Measurements from ENCODE around the gene CDKL5. TPM values are rescaled to one million over a fixed set of nuclear protein-coding genes. Genes with fewer than 3 reads are reported as not detected.

CDKL5 gene
- total RNA-seq, 2 experiments from 2014 or later = 2.2 to 2.4 TPM

- ChIA-PET POLR2A (no interaction called here), CTCF (no interaction called here)
- intact Hi-C loops (cut with DNase I, micrococcal nuclease) = no loop called here
- Histone ChIP-seq H3K9me3 (ENCODE audit: control insufficient read depth in 1 of 2, insufficient read depth in 1 of 2, low read length in 2 of 2) (no peaks in the 10 kb centered on the region), H3K4me3 (ENCODE audit: low read length) (no peak overlapping the region), H3K27ac (ENCODE audit: low read depth in 1 of 2, low read length in 2 of 2) (no peak overlapping the region), H3K36me3 (ENCODE audit: insufficient read depth, low read length) (no peaks in the 10 kb centered on the region), H3K4me1 (ENCODE audit: insufficient read depth, low read length) (no peaks in the 10 kb centered on the region), H3K27me3 (ENCODE audit: control insufficient read depth in 1 of 2, insufficient read depth in 2 of 2, low read length in 2 of 2) (no peaks in the 10 kb centered on the region)
- ATAC-seq (ENCODE audit: poor library complexity) (no peak), DNase-seq (no peak)
- H3K27ac Mint-ChIP-seq = no peak overlapping the region
- no peaks in the 10 kb centered on the region for H3K27me3 Mint-ChIP-seq
- H3K4me3 Mint-ChIP-seq = no peak overlapping the region
- H3K4me1 Mint-ChIP-seq (ENCODE audit: low read depth) = no peaks in the 10 kb centered on the region
- H3K36me3 Mint-ChIP-seq (ENCODE audit: low read depth) = peaks cover 20% of the 10 kb centered on the region
- no peaks in the 10 kb centered on the region for H3K9me3 Mint-ChIP-seq
- TF ChIP-seq CTCF (IDR thresholded peaks at IDR 0.05) = no peak
These were observed 192.0 kb downstream of the CDKL5 start for GRCh38 chrX:18617407-18617750.

- Mint-ChIP-seq H3K27me3 (no peaks in the 10 kb centered on the region), H3K4me1 (ENCODE audit: low read depth) (no peaks in the 10 kb centered on the region), H3K27ac (no peak overlapping the region), H3K36me3 (ENCODE audit: low read depth) (peaks cover 25% of the 10 kb centered on the region), H3K9me3 (no peaks in the 10 kb centered on the region), H3K4me3 (no peak overlapping the region)
- Histone ChIP-seq H3K36me3 (ENCODE audit: insufficient read depth, low read length) (no peaks in the 10 kb centered on the region), H3K27me3 (ENCODE audit: control insufficient read depth in 1 of 2, insufficient read depth in 2 of 2, low read length in 2 of 2) (no peaks in the 10 kb centered on the region), H3K9me3 (ENCODE audit: control insufficient read depth in 1 of 2, insufficient read depth in 1 of 2, low read length in 2 of 2) (no peaks in the 10 kb centered on the region), H3K27ac (ENCODE audit: low read depth in 1 of 2, low read length in 2 of 2) (no peak overlapping the region), H3K4me3 (ENCODE audit: low read length) (no peak overlapping the region), H3K4me1 (ENCODE audit: insufficient read depth, low read length) (no peaks in the 10 kb centered on the region)
- DNase-seq (no peak), ATAC-seq (ENCODE audit: poor library complexity) (no peak)
- ChIA-PET CTCF (no interaction called here), POLR2A (interaction anchor here (0.6 kb wide), 1 partner anchor 185 kb away, joined by 3 read pairs; no protein-coding TSS in a partner anchor)
- intact Hi-C loops (cut with DNase I, micrococcal nuclease) = no loop called here
- TF ChIP-seq CTCF (IDR thresholded peaks at IDR 0.05) = no peak
These were observed 193.9 kb downstream of the CDKL5 start for GRCh38 chrX:18619288-18619687.

- no peak for TF ChIP-seq CTCF (IDR thresholded peaks at IDR 0.05)
- H3K36me3 ChIP-seq (ENCODE audit: insufficient read depth, low read length) = no peaks in the 10 kb centered on the region
- DNase-seq = no peak
- CTCF ChIA-PET = interaction anchor here (1.2 kb wide), 1 partner anchor 409 kb away, joined by 3 read pairs; no protein-coding TSS in a partner anchor
- H3K27ac Mint-ChIP-seq = no peak overlapping the region
- no peaks in the 10 kb centered on the region for H3K27me3 ChIP-seq (ENCODE audit: control insufficient read depth in 1 of 2, insufficient read depth in 2 of 2, low read length in 2 of 2)
- no peaks in the 10 kb centered on the region for H3K9me3 ChIP-seq (ENCODE audit: control insufficient read depth in 1 of 2, insufficient read depth in 1 of 2, low read length in 2 of 2)
- H3K4me3 Mint-ChIP-seq = no peak overlapping the region
- H3K4me1 ChIP-seq (ENCODE audit: insufficient read depth, low read length) = no peaks in the 10 kb centered on the region
- H3K4me3 ChIP-seq (ENCODE audit: low read length) = no peak overlapping the region
- no peak for ATAC-seq (ENCODE audit: poor library complexity)
- H3K9me3 Mint-ChIP-seq = no peaks in the 10 kb centered on the region
- POLR2A ChIA-PET = no interaction called here
- no peaks in the 10 kb centered on the region for H3K4me1 Mint-ChIP-seq (ENCODE audit: low read depth)
- peaks cover 30% of the 10 kb centered on the region for H3K36me3 Mint-ChIP-seq (ENCODE audit: low read depth)
- H3K27ac ChIP-seq (ENCODE audit: low read depth in 1 of 2, low read length in 2 of 2) = no peak overlapping the region
- intact Hi-C loops (cut with DNase I, micrococcal nuclease) = no loop called here
- no peaks in the 10 kb centered on the region for H3K27me3 Mint-ChIP-seq
These were observed 194.9 kb downstream of the CDKL5 start for GRCh38 chrX:18620349-18620748.
